SJSA1 (cell line): ENCODE measurements around the gene PARVG. TPM values are rescaled to one million over a fixed set of nuclear protein-coding genes. Genes with fewer than 3 reads are reported as not detected.

Experiments
- DNase-seq, 2 experiments: peaks; one replicate each; pipeline ENCODE4 v3.0.0-alpha.2; 2015 to 2020; ENCODE audit warnings: low spot score in 2 of 2, low read depth in 1 of 2
- H3K27ac ChIP-seq: fragments of 250-450 bp; sonication (Bioruptor Pico); 2 replicates; pipeline ENCODE4 v1.5.1; 2020; ENCODE audit warnings: mild to moderate bottlenecking, moderate library complexity
- H3K27me3 ChIP-seq: fragments of 250-450 bp; sonication (Bioruptor Pico); replicated peaks from 2 replicates; pipeline ENCODE4 v1.5.1; 2020; ENCODE audit warnings: mild to moderate bottlenecking, moderate library complexity
- H3K36me3 ChIP-seq: fragments of 250-450 bp; sonication (Bioruptor Pico); 2 replicates; pipeline ENCODE4 v1.5.1; 2020; ENCODE audit warnings: mild to moderate bottlenecking
- H3K4me1 ChIP-seq: fragments of 250-450 bp; sonication (Bioruptor Pico); replicated peaks from 2 replicates; pipeline ENCODE4 v1.6.1; 2021; ENCODE audit warnings: mild to moderate bottlenecking
- H3K4me3 ChIP-seq: fragments of 250-450 bp; sonication (Bioruptor Pico); 2 replicates; pipeline ENCODE4 v1.5.1; 2020; ENCODE audit warnings: mild to moderate bottlenecking
- H3K9me3 ChIP-seq: fragments of 250-450 bp; sonication (Bioruptor Pico); replicated peaks from 2 replicates; pipeline ENCODE4 v1.5.1; 2020; ENCODE audit warnings: mild to moderate bottlenecking
- total RNA-seq: library from RNA; depleted of rRNA; stranded (reverse); fragments of >200 nt; shearing (Covaris generic); gene quantifications from 2 replicates; pipeline ENCODE4 v1.2.3, GENCODE V29; 2014

Gene PARVG
- total RNA-seq, 1 experiment from 2014 or later: not detected

DNA sequence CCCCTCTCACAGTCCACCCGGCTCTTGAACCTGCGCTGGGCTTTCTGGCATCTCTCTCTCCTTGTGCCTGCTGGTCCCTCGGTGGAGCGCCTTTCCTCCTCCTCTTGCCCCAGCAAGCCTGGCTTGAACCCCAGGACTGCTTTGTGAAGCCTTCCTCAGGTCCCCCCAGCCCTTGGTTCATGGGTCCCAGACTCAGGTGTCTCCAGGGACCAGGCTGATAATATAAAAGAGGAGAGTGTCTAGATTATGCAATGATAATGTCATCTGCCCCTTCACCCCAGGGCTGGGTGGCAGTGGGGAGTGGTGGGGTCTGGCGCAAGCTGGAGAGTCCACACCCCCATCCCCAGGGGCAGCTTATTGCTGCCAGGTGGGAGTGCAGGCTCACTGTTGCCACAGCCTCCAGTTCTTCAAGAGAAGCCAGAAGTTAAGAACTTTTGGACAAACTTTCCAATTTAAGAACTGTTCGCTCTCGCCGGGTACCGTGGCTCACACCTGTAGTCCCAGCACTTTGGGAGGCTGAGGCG lies 36.6 kb upstream of the PARVG start:
- H3K27ac ChIP-seq: no peak overlapping the region
- H3K36me3 ChIP-seq: no peaks in the 10 kb centered on the region
- peaks cover 50% of the 10 kb centered on the region for H3K4me1 ChIP-seq
- no peaks in the 10 kb centered on the region for H3K9me3 ChIP-seq
- DNase-seq: no peak
- H3K4me3 ChIP-seq: no peak overlapping the region
- no peaks in the 10 kb centered on the region for H3K27me3 ChIP-seq

DNA sequence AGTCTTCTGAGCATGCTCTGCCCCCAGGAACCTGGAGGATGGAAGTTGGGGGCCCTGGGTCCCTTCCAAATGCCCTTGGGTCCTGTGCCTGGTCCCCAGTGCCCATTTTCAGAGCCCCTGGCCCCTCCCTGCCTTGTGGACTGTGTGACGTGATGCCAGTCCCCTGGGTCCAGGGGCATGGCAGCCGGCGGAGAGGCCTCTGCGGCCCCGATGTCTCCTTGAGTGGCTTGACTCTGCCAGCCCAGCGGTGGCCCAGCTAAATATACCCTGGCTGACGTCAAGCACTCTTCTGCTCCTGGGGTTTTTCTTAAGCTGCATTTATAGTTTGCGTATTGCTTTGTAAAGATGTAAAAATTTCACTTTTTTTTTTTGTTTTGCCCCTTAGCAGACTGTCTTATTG lies 35.2 kb upstream of the PARVG start:
- Histone ChIP-seq H3K27me3 (no peaks in the 10 kb centered on the region), H3K4me1 (peaks cover 54% of the 10 kb centered on the region), H3K9me3 (no peaks in the 10 kb centered on the region), H3K27ac (0 out of 2 replicates have a peak overlapping the region, but pooled peaks have one; percentile 24), H3K4me3 (no peak overlapping the region), H3K36me3 (no peaks in the 10 kb centered on the region)
- no peak for DNase-seq

DNA sequence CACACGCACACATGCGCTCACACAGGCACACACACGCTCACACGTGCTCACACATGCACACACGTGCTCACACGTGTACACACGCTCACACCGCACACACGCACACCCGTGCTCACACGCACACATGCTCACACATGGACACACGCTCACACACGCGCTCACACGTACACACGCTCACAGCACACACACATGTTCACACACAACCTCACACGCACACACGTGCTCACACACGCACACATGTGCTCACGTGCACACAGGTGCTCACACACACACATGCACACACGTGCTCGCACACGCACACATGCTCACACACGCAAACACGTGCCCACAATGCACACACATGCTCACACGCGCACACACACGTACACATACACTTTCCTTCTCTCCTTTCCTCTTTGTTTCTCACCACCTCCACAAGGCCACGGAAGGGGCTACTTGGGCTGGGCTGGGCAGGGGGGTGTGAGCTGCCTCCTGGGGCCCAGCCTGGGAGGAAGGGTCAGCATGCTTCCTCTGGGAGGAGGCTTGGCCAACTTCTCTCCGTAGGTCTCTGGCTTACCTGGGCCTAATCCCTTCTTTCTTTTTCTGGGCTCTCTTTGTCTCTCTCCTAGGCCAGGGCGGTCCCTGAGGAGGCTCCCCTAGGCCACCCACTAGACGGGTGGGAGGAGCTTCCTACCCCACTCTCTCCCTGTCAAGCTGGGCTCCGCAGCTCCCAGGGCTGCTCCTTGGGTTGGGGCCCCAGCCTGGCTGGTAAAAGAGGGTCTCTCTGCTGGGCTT lies 34.5 kb upstream of the PARVG start:
- Histone ChIP-seq H3K36me3 (no peaks in the 10 kb centered on the region), H3K9me3 (no peaks in the 10 kb centered on the region), H3K27me3 (no peaks in the 10 kb centered on the region), H3K4me3 (no peak overlapping the region), H3K4me1 (peaks cover 55% of the 10 kb centered on the region), H3K27ac (peak overlapping the region; percentile 53; the same call in 1 of the 2 replicates)
- peak in 1 of 2 experiments; percentile 53 for DNase-seq

DNA sequence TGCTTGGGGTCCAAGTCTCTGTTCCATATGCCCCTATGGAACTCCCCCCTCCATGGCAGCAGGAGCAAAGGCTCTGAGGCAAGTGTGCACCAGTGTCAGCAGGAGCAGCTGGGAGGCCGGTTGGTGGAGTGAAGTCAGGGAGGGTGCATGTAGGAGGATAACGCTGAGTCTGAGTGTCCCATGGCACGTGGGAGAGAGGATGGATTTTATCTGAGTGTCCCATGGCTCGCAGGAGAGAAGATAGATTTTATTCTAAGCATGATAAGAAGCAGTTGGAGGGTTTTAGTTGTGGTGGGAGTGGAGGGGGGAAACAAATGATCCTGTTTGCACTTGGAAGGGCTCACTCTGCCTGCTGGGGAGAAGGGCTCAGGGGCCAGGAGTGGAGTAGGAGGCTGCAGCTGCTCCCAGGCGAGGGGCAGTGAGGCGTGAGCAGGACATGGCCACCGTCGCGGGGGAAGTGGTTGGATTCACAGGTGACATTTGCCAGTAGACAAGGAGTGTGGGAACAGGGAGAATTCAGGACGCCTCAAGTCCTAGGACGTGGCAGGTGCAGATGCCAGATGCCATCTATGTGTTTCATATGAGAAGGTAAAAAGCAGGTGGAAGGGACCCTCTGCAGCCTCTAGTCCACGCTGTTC lies 33.6 kb upstream of the PARVG start:
- DNase-seq: no peak
- H3K4me1 ChIP-seq: peaks cover 64% of the 10 kb centered on the region
- H3K27ac ChIP-seq: peak overlapping the region; percentile 53
- H3K9me3 ChIP-seq: no peaks in the 10 kb centered on the region
- H3K36me3 ChIP-seq: no peaks in the 10 kb centered on the region
- no peak overlapping the region for H3K4me3 ChIP-seq
- no peaks in the 10 kb centered on the region for H3K27me3 ChIP-seq

DNA sequence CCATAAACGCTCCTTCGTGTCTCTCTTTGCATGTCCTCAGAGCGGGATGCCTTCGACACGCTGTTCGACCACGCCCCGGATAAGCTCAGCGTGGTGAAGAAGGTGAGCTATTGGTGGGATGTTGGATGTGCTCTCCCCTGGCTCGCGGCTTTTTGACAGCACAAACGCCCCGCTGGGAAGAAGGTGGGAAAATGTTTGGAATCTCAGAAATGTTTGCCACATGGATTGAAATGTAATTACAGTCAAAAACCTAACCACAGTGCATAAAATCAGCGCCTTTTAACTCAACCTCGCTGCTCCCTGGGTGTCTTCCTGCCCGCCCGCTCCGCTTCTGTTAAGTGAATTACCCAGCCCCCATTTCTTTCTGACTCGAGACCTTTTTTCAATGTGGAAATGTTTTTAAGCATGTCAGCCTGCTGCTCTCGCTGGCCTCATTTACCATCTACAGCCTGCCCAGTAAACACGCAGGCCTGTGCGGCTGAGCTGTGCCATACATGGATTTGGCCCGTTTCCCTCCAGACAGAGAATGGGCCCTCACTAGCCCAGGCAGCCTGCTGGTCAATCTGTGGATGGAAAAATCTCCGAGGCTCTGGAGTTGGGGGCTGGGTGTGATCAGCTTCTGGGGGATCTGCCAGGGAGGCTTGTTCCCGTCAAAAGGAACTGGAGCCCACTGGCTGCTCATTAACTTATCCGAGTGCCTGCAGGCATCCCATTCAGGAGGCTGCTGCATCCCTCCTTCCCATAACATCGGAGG lies 32.7 kb upstream of the PARVG start:
- peak; percentile 87 to 93 for DNase-seq
- no peak overlapping the region for H3K4me3 ChIP-seq
- H3K36me3 ChIP-seq: no peaks in the 10 kb centered on the region
- no peaks in the 10 kb centered on the region for H3K9me3 ChIP-seq
- peak overlapping the region; percentile 55 for H3K27ac ChIP-seq
- H3K4me1 ChIP-seq: peaks cover 67% of the 10 kb centered on the region
- H3K27me3 ChIP-seq: no peaks in the 10 kb centered on the region

DNA sequence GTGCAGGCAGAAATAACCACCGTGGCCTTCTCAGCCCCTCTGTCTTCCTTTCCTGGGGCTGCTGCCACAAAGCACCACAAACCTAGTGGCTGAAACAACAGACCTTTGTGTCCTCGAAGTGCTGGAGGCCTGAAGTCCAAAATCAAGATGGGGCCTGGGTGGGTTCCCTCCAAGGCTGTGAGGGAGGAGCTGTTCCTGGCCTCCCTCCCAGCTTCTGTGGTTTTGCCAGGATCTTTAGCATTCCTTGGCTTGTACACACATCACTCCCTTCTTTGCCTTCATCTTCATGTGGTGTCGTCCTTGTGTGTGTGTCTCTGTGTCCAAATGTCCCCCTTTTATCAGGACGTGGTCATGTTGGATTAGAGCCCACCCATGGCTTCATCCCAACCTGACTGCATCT lies 29.0 kb upstream of the PARVG start:
- H3K36me3 ChIP-seq: no peaks in the 10 kb centered on the region
- DNase-seq: peak; percentile 69 to 71
- H3K4me1 ChIP-seq: peaks cover 61% of the 10 kb centered on the region
- no peaks in the 10 kb centered on the region for H3K27me3 ChIP-seq
- H3K27ac ChIP-seq: no peak overlapping the region
- no peak overlapping the region for H3K4me3 ChIP-seq
- no peaks in the 10 kb centered on the region for H3K9me3 ChIP-seq

DNA sequence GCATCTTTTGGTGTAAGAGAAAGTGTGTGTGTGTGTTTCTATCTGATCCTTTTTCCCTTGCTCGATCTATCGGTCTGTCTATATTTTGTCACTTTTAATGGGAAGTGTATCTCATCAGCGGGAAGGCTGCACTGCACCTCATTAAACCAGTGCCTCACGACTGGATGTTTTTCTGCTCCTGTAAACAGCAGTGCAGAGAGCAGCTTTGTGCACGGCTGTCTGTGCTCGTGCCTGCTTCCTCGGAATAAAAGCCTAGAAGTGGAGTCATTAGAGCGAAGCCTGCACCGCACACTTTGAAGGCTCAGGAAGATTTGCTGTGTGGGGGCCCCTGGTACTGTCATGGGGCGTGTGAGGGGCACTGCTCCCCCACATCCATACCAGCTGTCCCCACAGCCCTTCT lies 27.0 kb upstream of the PARVG start:
- no peak for DNase-seq
- Histone ChIP-seq H3K36me3 (no peaks in the 10 kb centered on the region), H3K4me1 (peaks cover 53% of the 10 kb centered on the region), H3K4me3 (no peak overlapping the region), H3K27me3 (no peaks in the 10 kb centered on the region), H3K9me3 (no peaks in the 10 kb centered on the region), H3K27ac (no peak overlapping the region)

DNA sequence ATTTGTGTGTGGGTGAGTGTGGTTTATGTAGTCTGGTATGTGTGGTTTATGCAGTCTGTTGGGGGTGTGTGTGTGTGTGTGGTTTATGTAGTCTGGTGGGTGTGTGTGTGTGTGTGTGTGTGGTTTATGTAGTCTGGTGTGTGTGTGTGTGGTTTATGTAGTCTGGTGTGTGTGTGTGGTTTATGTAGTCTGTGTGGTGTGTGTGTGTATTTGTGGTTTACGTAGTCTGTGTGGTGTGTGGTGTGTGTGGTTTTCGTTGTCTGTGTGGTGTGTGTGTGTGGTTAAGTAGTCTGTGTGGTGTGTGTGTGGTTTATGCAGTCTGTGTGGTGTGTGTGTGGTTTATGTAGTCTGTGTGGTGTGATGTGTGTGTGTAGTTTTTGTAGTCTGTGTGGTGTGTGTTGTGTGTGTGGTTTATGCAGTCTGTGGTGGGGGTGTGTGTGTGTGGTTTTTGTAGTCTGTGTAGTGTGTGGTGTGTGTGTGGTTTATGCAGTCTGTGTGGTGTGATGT lies 26.2 kb upstream of the PARVG start:
- Histone ChIP-seq H3K9me3 (no peaks in the 10 kb centered on the region), H3K4me1 (peaks cover 53% of the 10 kb centered on the region), H3K27me3 (no peaks in the 10 kb centered on the region), H3K4me3 (no peak overlapping the region), H3K27ac (no peak overlapping the region), H3K36me3 (no peaks in the 10 kb centered on the region)
- DNase-seq: peak in 1 of 2 experiments; percentile 36

DNA sequence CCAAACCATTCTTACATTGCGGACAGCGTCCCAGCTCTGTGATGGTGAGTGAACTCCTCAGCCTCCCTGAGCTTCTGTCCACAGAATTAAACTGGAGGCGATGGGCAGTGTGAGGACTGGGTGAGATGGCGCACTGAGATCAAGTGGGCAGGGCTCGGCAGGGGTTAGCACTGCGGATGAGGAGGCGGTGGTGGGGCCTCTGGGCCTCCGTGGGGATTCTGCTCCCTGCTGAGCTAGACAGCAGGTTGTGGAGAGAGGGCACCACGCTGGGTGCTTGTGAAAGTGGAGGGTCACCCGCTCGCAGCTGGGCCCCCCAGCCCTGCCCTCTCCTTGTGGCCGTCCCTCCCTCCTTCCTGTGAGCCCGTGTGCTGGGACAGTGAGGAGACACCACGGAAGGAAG lies 25.6 kb upstream of the PARVG start:
- Histone ChIP-seq H3K27me3 (no peaks in the 10 kb centered on the region), H3K4me1 (peaks cover 53% of the 10 kb centered on the region), H3K27ac (no peak overlapping the region), H3K9me3 (no peaks in the 10 kb centered on the region), H3K4me3 (no peak overlapping the region), H3K36me3 (no peaks in the 10 kb centered on the region)
- no peak for DNase-seq

DNA sequence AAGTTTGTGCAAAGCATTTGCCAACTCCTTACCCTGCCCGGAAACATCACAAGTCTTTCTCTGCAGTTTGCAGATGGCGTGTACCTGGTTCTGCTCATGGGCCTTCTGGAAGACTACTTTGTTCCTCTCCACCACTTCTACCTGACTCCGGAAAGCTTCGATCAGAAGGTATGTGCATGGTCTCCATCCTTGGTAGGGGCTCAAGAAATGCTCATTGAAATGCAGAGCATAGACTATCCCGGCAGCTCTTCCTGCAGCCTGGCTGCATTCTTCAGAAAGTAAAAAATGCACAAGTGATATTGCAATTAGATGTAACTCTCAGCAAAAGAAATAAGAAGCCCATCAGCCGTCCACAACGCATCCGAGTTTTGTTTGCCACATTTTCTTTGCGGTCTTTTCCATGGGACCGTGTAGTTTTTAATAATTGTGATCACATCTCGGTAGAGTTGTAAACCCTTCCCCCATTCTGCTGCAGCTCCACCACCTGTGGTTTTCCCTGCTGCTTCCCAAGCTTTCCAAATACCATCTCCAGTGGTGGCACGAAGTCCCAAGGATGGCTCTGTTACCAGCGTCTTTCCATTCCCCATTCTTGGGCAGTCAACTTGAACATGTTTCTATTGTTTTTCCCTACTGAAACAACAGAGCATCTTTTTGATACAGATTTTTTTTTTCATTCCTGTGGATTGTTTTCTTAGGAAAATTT lies 22.7 kb upstream of the PARVG start:
- Histone ChIP-seq H3K36me3 (no peaks in the 10 kb centered on the region), H3K27ac (no peak overlapping the region), H3K9me3 (no peaks in the 10 kb centered on the region), H3K27me3 (no peaks in the 10 kb centered on the region), H3K4me1 (peaks cover 41% of the 10 kb centered on the region), H3K4me3 (no peak overlapping the region)
- no peak for DNase-seq

DNA sequence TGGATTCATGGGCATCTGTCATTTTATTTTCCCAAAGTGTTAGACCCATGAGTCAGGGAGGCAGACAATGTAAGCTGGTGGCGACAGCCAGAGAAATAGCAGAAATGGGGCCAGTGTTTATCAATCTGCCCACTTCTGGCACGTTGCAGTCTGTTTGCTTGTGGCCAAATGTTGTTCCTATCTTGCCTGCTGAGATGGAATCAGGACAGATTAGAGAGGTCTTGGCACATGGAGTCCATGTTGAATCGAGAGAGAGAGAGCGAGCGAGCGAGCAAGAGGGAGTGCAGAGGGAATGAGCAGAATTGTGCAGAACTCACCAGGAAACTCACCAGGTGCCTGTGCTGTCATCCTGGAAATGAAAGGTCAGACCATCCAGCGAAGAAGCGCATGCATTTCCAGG lies 21.9 kb upstream of the PARVG start:
- no peaks in the 10 kb centered on the region for H3K36me3 ChIP-seq
- H3K9me3 ChIP-seq: no peaks in the 10 kb centered on the region
- DNase-seq: peak in 1 of 2 experiments; percentile 38
- peaks cover 38% of the 10 kb centered on the region for H3K4me1 ChIP-seq
- H3K27ac ChIP-seq: no peak overlapping the region
- no peaks in the 10 kb centered on the region for H3K27me3 ChIP-seq
- no peak overlapping the region for H3K4me3 ChIP-seq

DNA sequence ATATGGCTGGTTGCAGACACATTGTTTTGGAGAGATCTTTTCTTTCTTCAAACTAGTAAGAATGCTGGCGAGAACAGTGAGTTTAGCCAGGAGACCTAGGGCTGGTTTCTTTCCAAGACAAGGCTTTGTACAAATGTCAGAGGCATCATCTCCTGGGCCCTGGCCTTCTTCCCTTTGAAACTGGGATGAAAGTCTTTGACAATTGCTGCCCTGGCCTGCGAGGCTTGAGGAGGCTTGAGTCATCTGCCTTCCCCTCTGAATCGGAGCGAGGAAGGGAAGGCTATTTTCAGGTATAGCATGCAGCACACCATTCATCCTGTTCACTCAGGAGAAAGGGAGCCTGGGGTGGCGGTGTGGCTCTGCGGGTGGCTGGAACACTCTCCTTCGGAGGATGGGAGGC lies 21.5 kb upstream of the PARVG start:
- no peaks in the 10 kb centered on the region for H3K27me3 ChIP-seq
- peaks cover 34% of the 10 kb centered on the region for H3K4me1 ChIP-seq
- no peak for DNase-seq
- H3K27ac ChIP-seq: no peak overlapping the region
- H3K4me3 ChIP-seq: no peak overlapping the region
- H3K36me3 ChIP-seq: no peaks in the 10 kb centered on the region
- no peaks in the 10 kb centered on the region for H3K9me3 ChIP-seq

DNA sequence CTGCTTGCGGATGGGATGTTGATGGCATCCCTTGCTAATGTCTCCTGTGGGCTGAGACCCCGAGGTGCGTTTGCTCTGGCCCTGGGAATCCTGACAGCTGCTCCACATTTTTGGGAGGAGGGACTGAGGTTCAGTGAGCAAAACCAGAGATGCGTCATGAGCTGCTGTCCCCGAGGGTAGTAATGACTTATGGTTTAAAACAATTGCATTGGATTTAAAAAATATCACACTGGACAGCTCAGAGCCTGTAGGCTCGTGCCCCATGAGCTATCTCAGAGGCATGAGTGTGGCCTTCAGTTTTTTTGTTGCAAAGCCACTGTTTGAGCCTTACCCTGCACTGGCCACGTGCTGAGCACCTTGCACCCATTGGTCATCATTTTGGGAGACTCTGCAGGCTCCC lies 20.9 kb upstream of the PARVG start:
- no peak for DNase-seq
- Histone ChIP-seq H3K4me1 (peaks cover 29% of the 10 kb centered on the region), H3K27ac (no peak overlapping the region), H3K4me3 (no peak overlapping the region), H3K36me3 (no peaks in the 10 kb centered on the region), H3K9me3 (no peaks in the 10 kb centered on the region), H3K27me3 (no peaks in the 10 kb centered on the region)
